HepG2 (cell line): ENCODE measurements around the gene TARS3.

Source experiments
- ETV6 ChIP-seq: sonication (generic); formaldehyde crosslinking; conservative IDR thresholded peaks from 2 replicates; pipeline ENCODE4 v1.4.0; 2020; ENCODE audit warnings: missing genetic modification reagents
- JUND ChIP-seq: sonication (generic); formaldehyde crosslinking; IDR thresholded peaks from 2 replicates; pipeline ENCODE4 v1.8.0; 2022; ENCODE audit warnings: mild to moderate bottlenecking, missing genetic modification reagents
- NR2C2 ChIP-seq: sonication (generic); formaldehyde crosslinking; IDR thresholded peaks from 2 replicates; pipeline ENCODE4 v1.4.0; 2020; ENCODE audit warnings: missing genetic modification reagents, mild to moderate bottlenecking, moderate library complexity, borderline replicate concordance
- REST ChIP-seq, 2 experiments: IDR thresholded peaks; 2 replicates each; pipeline ENCODE4 v1.6.1; 2011 to 2012; ENCODE audit warnings: low read length in 2 of 2, borderline replicate concordance in 1 of 2, low read depth in 1 of 2, mild to moderate bottlenecking in 1 of 2, moderate library complexity in 1 of 2
- TBL1XR1 ChIP-seq: fragments of 150-350 bp; IDR thresholded peaks from 2 replicates; pipeline ENCODE4 v1.6.1; 2014; ENCODE audit warnings: borderline replicate concordance, low read length; ENCODE audit not compliant: partially characterized antibody

- no peak for TF ChIP-seq JUND (CRISPR knock-in tag)
- TF ChIP-seq ETV6 (CRISPR knock-in tag) = no peak
- no peak for TF ChIP-seq NR2C2 (CRISPR knock-in tag)
- TF ChIP-seq REST (IDR thresholded peaks at IDR 0.05; ENCODE audit: borderline replicate concordance in 1 of 2, low read depth in 1 of 2, low read length in 2 of 2) = no peak
- TF ChIP-seq TBL1XR1 = no peak
Measured at GRCh38 chr15:101697488-101697887, 26.8 kb downstream of the TARS3 start.
